ENCODE data around the gene LRRC32. TPM values are rescaled to one million over a fixed set of nuclear protein-coding genes. Genes with fewer than 3 reads are reported as not detected.
A peak's percentile ranks its signal among the peaks of the same experiment; 100 is the strongest.

The LRRC32 gene
- total RNA-seq, 1 donor from 2014 or later = 0.26 TPM

DNA sequence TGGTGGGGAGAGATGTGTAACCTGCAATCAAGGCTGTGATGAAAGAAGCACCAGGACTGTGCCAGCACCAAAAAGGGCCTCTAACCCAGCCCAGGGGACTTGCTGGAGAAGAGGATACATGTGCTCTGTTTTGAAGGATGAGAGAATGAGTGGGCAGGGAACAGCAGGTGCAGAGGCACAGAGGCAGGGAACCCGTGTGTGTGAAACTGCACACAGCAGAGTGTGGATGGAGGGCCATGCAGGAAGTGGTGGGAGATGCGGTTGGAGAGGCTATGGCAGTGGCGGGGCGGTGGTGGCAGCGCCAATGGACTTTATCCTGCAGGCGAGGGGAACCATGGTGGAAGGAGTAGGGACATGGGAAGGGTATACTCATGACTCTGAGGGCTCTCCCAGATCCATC lies 25.2 kb upstream of the LRRC32 start:
- TF ChIP-seq CTCF (IDR thresholded peaks at IDR 0.05; ENCODE audit: insufficient read depth, low read length, severe bottlenecking) = no peak
- no peak for FAIRE-seq
- no peak for DNase-seq (ENCODE audit: low read depth)
- H3K36me3 ChIP-seq (ENCODE audit: control insufficient read depth, insufficient read depth, low read length) = no peaks in the 10 kb centered on the region
- H3K27me3 ChIP-seq (ENCODE audit: control insufficient read depth, insufficient read depth, low read length) = no peaks in the 10 kb centered on the region
- H3K4me3 ChIP-seq (ENCODE audit: low read depth, low read length) = no peak overlapping the region

DNA sequence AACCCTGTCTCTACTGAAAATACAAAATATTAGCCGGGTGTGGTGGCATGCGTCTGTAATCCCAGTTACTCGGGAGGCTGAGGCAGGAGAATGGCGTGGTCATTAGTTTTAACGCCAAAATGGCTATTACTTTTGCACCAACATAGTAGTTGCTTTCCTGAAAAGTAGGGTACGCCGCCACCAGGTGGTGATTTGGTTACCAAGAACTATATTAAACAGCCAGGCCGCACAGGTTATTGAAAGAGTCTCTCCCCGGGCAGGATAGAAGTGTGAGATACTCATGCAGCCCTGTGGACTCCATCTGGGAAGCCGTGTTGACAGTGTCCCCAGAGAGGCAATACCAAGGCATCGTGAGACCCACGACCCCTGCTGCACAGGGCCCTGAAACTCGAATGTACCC lies 24.6 kb upstream of the LRRC32 start:
- FAIRE-seq (no peak), DNase-seq (ENCODE audit: low read depth) (no peak)
- no peak for TF ChIP-seq CTCF (IDR thresholded peaks at IDR 0.05; ENCODE audit: insufficient read depth, low read length, severe bottlenecking)
- H3K36me3 ChIP-seq (ENCODE audit: control insufficient read depth, insufficient read depth, low read length) = no peaks in the 10 kb centered on the region
- no peaks in the 10 kb centered on the region for H3K27me3 ChIP-seq (ENCODE audit: control insufficient read depth, insufficient read depth, low read length)
- H3K4me3 ChIP-seq (ENCODE audit: low read depth, low read length) = no peak overlapping the region

GRCh38 chr11:76694664-76695063 lies 24.1 kb upstream of the LRRC32 start:
- DNase-seq (ENCODE audit: low read depth) (peak; percentile 80), FAIRE-seq (no peak)

GRCh38 chr11:76693806-76694205 lies 23.3 kb upstream of the LRRC32 start:
- no peak for TF ChIP-seq CTCF (IDR thresholded peaks at IDR 0.05; ENCODE audit: insufficient read depth, low read length, severe bottlenecking)
- H3K4me3 ChIP-seq (ENCODE audit: low read depth, low read length) = no peak overlapping the region
- no peak for DNase-seq (ENCODE audit: low read depth)
- H3K36me3 ChIP-seq (ENCODE audit: control insufficient read depth, insufficient read depth, low read length) = no peaks in the 10 kb centered on the region
- no peak for FAIRE-seq
- H3K27me3 ChIP-seq (ENCODE audit: control insufficient read depth, insufficient read depth, low read length) = no peaks in the 10 kb centered on the region

More at GRCh38 chr11:76694664-76695063, 24.1 kb upstream of the LRRC32 start:
- Histone ChIP-seq H3K36me3 (ENCODE audit: control insufficient read depth, insufficient read depth, low read length) (no peaks in the 10 kb centered on the region), H3K4me3 (ENCODE audit: low read depth, low read length) (no peak overlapping the region), H3K27me3 (ENCODE audit: control insufficient read depth, insufficient read depth, low read length) (no peaks in the 10 kb centered on the region)
- TF ChIP-seq CTCF (IDR thresholded peaks at IDR 0.05; ENCODE audit: insufficient read depth, low read length, severe bottlenecking) = no peak

DNA sequence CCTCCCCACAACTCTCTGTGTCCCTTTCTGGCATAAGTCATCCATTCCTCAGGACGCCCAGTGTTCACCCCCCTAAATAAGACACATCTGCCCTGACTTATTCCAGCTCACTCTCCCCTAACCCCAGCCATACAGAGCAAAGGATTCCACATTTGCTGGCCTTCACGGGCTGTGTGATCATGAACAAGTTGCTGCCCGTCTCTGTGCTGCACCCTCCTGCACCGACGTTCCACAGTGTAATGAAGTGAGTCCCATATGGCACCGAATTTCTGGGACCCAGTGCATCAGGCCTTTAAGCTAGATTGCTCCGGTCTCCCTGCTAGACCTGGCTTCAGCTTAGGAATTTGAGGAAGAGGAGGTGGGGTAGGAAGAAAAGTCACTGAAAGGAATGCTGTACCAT lies 22.4 kb upstream of the LRRC32 start:
- FAIRE-seq (no peak), DNase-seq (ENCODE audit: low read depth) (no peak)

More for the DNA sequence above, 22.4 kb upstream of the LRRC32 start:
- Histone ChIP-seq H3K27me3 (ENCODE audit: control insufficient read depth, insufficient read depth, low read length) (no peaks in the 10 kb centered on the region), H3K4me3 (ENCODE audit: low read depth, low read length) (no peak overlapping the region), H3K36me3 (ENCODE audit: control insufficient read depth, insufficient read depth, low read length) (no peaks in the 10 kb centered on the region)
- no peak for TF ChIP-seq CTCF (IDR thresholded peaks at IDR 0.05; ENCODE audit: insufficient read depth, low read length, severe bottlenecking)
